Natural killer cell (primary cell): ENCODE results near the gene RTL10. TPM values are rescaled to one million over a fixed set of nuclear protein-coding genes. Genes with fewer than 3 reads are reported as not detected.
"Not testable (repeated sequence)": the region's sequence is repeated elsewhere in the genome, so short reads cannot be mapped to it uniquely, and the experiment has no call there.

Experiments
- ATAC-seq, 3 donors: fragments of 150-1000 bp in 2 of 3; fragments of 200-7000 bp in 1 of 3; cut with Tn5 transposase; 1 replicate in 1 of 3; 2 replicates in 2 of 3; pipeline ENCODE4 v1.10.0; 2021; ENCODE audit warnings: mild to moderate bottlenecking in 2 of 3, moderate library complexity in 2 of 3
- DNase-seq, 2 donors: peaks; one replicate each; pipeline versions ENCODE4 v3.0.0 to v3.0.0-alpha.2; 2013 to 2021; ENCODE audit warnings: mixed read lengths in 1 of 2
- H3K27ac ChIP-seq: one replicate; pipeline ENCODE4 v1.5.1; 2013; ENCODE audit warnings: mild to moderate bottlenecking, low read length
- H3K27me3 ChIP-seq: one replicate; pipeline ENCODE4 v1.6.1; 2013; ENCODE audit warnings: low read length; ENCODE audit not compliant: control insufficient read depth, insufficient read depth
- H3K36me3 ChIP-seq: one replicate; pipeline ENCODE4 v1.6.1; 2013; ENCODE audit warnings: low read length; ENCODE audit not compliant: control insufficient read depth, insufficient read depth
- H3K4me1 ChIP-seq: one replicate; pipeline ENCODE4 v1.6.1; 2013; ENCODE audit warnings: low read length; ENCODE audit not compliant: control insufficient read depth, insufficient read depth
- H3K4me3 ChIP-seq: one replicate; pipeline ENCODE4 v1.5.1; 2013; ENCODE audit warnings: low read length
- H3K9me3 ChIP-seq: one replicate; pipeline ENCODE4 v1.6.1; 2013; ENCODE audit warnings: low read length; ENCODE audit not compliant: control insufficient read depth, insufficient read depth
- H3K27ac Mint-ChIP-seq, 2 donors: one replicate each; pipeline ENCODE4 v1.8.0; 2022; ENCODE audit warnings: mild to moderate bottlenecking in 2 of 2, mixed read lengths in 2 of 2, moderate library complexity in 1 of 2
- H3K27me3 Mint-ChIP-seq, 2 donors: one replicate each; pipeline ENCODE4 v1.8.0; 2022; ENCODE audit warnings: low read depth in 2 of 2, mixed read lengths in 2 of 2
- H3K36me3 Mint-ChIP-seq: one replicate; pipeline ENCODE4 v1.8.0; 2022; ENCODE audit warnings: mixed read lengths
- H3K4me1 Mint-ChIP-seq, 2 donors: one replicate each; pipeline ENCODE4 v1.8.0; 2022; ENCODE audit warnings: mixed read lengths in 2 of 2
- H3K4me3 Mint-ChIP-seq: one replicate; pipeline ENCODE4 v1.8.0; 2022; ENCODE audit warnings: mild to moderate bottlenecking, moderate library complexity, mixed read lengths
- H3K9me3 Mint-ChIP-seq, 2 donors: one replicate each; pipeline ENCODE4 v1.8.0; 2022; ENCODE audit warnings: mixed read lengths in 2 of 2
- WGBS: methylation state at CpG from one replicate; pipeline ENCODE4 v1.1.7; 2013; ENCODE audit warnings: missing lambda C conversion rate; ENCODE audit not compliant: insufficient coverage; 5-methylcytosine and 5-hydroxymethylcytosine counted together
- intact Hi-C: fragments of 100-400 bp; cut with micrococcal nuclease; formaldehyde crosslinking; loops from one replicate; pipeline ENCODE4 v1.14.2; 2022
- total RNA-seq, 4 donors: library from RNA; stranded (reverse); fragments of 120-200 nt in 1 of 4; gene quantifications; one replicate each; pipeline versions ENCODE4 v1.2.3 to v1.2.4, GENCODE V29; 2013 to 2022
- TF ChIP-seq, protein P1 (sequence below): fragments of 200-600 bp; IDR thresholded peaks from one replicate; pipeline ENCODE4 v1.8.0; 2022; ENCODE audit warnings: antibody characterized with exemption

RTL10 gene
- total RNA-seq, 3 donors from 2014 or later (not counting 1 experiment from before 2014, with no cell fraction given) = 6.4 to 12.5 (median 11.7) TPM

- Histone ChIP-seq H3K4me1 (no peaks in the 10 kb centered on the region), H3K27ac (no peak overlapping the region), H3K27me3 (no peaks in the 10 kb centered on the region), H3K36me3 (no peaks in the 10 kb centered on the region), H3K4me3 (no peak overlapping the region), H3K9me3 (no peaks in the 10 kb centered on the region)
- DNase-seq (no peak), ATAC-seq (no peak)
- H3K9me3 Mint-ChIP-seq = no peaks in the 10 kb centered on the region
- no peaks in the 10 kb centered on the region for H3K27me3 Mint-ChIP-seq
- WGBS = 90% methylated on average over 6 of the region's 6 CpGs
- no peaks in the 10 kb centered on the region for H3K36me3 Mint-ChIP-seq
- TF ChIP-seq, protein P1, sequence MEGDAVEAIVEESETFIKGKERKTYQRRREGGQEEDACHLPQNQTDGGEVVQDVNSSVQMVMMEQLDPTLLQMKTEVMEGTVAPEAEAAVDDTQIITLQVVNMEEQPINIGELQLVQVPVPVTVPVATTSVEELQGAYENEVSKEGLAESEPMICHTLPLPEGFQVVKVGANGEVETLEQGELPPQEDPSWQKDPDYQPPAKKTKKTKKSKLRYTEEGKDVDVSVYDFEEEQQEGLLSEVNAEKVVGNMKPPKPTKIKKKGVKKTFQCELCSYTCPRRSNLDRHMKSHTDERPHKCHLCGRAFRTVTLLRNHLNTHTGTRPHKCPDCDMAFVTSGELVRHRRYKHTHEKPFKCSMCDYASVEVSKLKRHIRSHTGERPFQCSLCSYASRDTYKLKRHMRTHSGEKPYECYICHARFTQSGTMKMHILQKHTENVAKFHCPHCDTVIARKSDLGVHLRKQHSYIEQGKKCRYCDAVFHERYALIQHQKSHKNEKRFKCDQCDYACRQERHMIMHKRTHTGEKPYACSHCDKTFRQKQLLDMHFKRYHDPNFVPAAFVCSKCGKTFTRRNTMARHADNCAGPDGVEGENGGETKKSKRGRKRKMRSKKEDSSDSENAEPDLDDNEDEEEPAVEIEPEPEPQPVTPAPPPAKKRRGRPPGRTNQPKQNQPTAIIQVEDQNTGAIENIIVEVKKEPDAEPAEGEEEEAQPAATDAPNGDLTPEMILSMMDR = no peak
- H3K4me3 Mint-ChIP-seq = no peak overlapping the region
- no peak overlapping the region for H3K27ac Mint-ChIP-seq
- intact Hi-C loops = no loop called here
- H3K4me1 Mint-ChIP-seq = peaks cover 0 to 12% of the 10 kb centered on the region in 2 donors
Measured at GRCh38 chr22:19837915-19838314, 16.8 kb downstream of the RTL10 start.

DNA sequence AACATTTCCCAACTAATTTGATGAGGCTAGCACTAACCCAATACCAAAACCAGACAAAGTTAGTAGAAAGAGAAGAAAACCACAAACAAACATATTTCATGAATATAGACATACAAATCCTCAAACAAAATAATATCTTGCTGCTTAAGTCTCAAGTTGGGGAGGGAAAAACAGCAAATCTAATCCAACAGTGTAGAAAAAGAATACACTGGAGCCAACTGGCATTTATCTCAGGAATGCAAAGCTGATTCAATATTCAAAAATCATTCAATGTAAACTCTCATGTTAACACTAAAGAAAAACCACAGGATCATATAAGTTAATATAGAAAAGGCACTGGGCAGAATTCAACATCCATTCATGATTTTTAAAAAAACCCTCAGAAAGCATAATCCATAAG is 18.2 kb downstream of the RTL10 start:
- Mint-ChIP-seq H3K4me1 (peaks cover 0 to 12% of the 10 kb centered on the region in 2 donors), H3K9me3 (no peaks in the 10 kb centered on the region), H3K36me3 (no peaks in the 10 kb centered on the region), H3K27me3 (no peaks in the 10 kb centered on the region), H3K4me3 (no peak overlapping the region), H3K27ac (no peak overlapping the region)
- no peak for ATAC-seq
- intact Hi-C loops = no loop called here
- no peak for DNase-seq
- Histone ChIP-seq H3K27ac (no peak overlapping the region), H3K4me1 (no peaks in the 10 kb centered on the region), H3K9me3 (no peaks in the 10 kb centered on the region), H3K27me3 (no peaks in the 10 kb centered on the region), H3K4me3 (no peak overlapping the region), H3K36me3 (no peaks in the 10 kb centered on the region)
- TF ChIP-seq, protein P1 = no peak

DNA sequence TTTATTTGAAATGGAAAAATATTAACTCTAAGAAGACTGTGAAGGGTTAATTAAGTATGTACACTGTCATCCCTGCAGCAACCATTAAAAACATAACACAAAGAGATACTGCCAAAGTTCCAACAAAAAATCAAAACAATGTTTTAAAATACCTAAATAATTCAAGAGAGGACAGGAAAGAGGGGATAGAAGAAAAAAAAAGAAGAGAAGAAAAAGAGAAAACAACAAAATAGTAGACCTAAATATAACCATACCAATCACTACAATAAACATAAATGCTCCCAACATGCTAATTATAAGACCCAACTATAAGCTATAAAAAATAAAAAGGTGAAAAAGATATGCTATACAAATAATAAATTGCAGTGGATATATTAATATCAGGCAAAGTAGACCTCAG is 20.1 kb downstream of the RTL10 start:
- Mint-ChIP-seq H3K27ac (no peak overlapping the region), H3K4me1 (peaks cover 0 to 12% of the 10 kb centered on the region in 2 donors), H3K36me3 (no peaks in the 10 kb centered on the region), H3K9me3 (no peaks in the 10 kb centered on the region), H3K27me3 (no peaks in the 10 kb centered on the region), H3K4me3 (no peak overlapping the region)
- ATAC-seq (no peak), DNase-seq (no peak)
- TF ChIP-seq, protein P1 = no peak
- Histone ChIP-seq H3K36me3 (no peaks in the 10 kb centered on the region), H3K27me3 (no peaks in the 10 kb centered on the region), H3K4me3 (no peak overlapping the region), H3K4me1 (no peaks in the 10 kb centered on the region), H3K9me3 (no peaks in the 10 kb centered on the region), H3K27ac (no peak overlapping the region)
- intact Hi-C loops = no loop called here

- WGBS = 88% methylated on average over 9 of the region's 9 CpGs
- intact Hi-C loops, H3K27ac Mint-ChIP-seq: not testable (repeated sequence)
Measured at GRCh38 chr22:19833327-19833726, 21.3 kb downstream of the RTL10 start.

More at GRCh38 chr22:19833327-19833726, 21.3 kb downstream of the RTL10 start:
- H3K4me1 ChIP-seq, H3K9me3 ChIP-seq, H3K27me3 ChIP-seq, H3K4me3 ChIP-seq, DNase-seq, H3K9me3 Mint-ChIP-seq, H3K27ac ChIP-seq, H3K4me3 Mint-ChIP-seq, H3K36me3 Mint-ChIP-seq, H3K27me3 Mint-ChIP-seq, H3K36me3 ChIP-seq, ATAC-seq: not testable (repeated sequence)
- peaks cover 0 to 12% of the 10 kb centered on the region in 2 donors for H3K4me1 Mint-ChIP-seq
